HEK293 (cell line): ENCODE measurements around the gene ETF1.

ENCODE experiments used
- HIC1 ChIP-seq: fragments of 450-650 bp; formaldehyde crosslinking; IDR thresholded peaks from 2 replicates; pipeline ENCODE4 v1.5.1; 2016; ENCODE audit warnings: missing biosample characterization, missing genetic modification characterization
- HOXC10 ChIP-seq: sonication (generic); formaldehyde crosslinking; IDR thresholded peaks from 2 replicates; pipeline ENCODE4 v1.8.1; 2023; ENCODE audit warnings: mild to moderate bottlenecking, missing genetic modification reagents
- IKZF3 ChIP-seq: fragments of 450-650 bp; IDR thresholded peaks from 2 replicates; pipeline ENCODE4 v1.5.0; 2018; ENCODE audit warnings: missing biosample characterization, mild to moderate bottlenecking, missing genetic modification characterization, moderate library complexity
- KLF1 ChIP-seq: fragments of 450-650 bp; formaldehyde crosslinking; IDR thresholded peaks from 2 replicates; pipeline ENCODE4 v1.5.1; 2016; ENCODE audit warnings: missing biosample characterization, missing genetic modification characterization
- KLF10 ChIP-seq: fragments of 450-650 bp; IDR thresholded peaks from 2 replicates; pipeline ENCODE4 v1.5.1; 2018; ENCODE audit warnings: missing biosample characterization, mild to moderate bottlenecking, missing genetic modification characterization
- PRDM4 ChIP-seq: fragments of 450-650 bp; formaldehyde crosslinking; IDR thresholded peaks from 2 replicates; pipeline ENCODE4 v1.5.1; 2017; ENCODE audit warnings: missing biosample characterization, missing genetic modification characterization
- REPIN1 ChIP-seq: fragments of 450-650 bp; formaldehyde crosslinking; IDR thresholded peaks from 2 replicates; pipeline ENCODE4 v1.5.1; 2017; ENCODE audit warnings: missing biosample characterization, missing genetic modification characterization, low read depth
- REST ChIP-seq: fragments of 450-650 bp; formaldehyde crosslinking; IDR thresholded peaks from 2 replicates; pipeline ENCODE4 v1.5.1; 2016; ENCODE audit warnings: missing biosample characterization, missing genetic modification characterization
- ZBTB48 ChIP-seq: fragments of 450-650 bp; formaldehyde crosslinking; IDR thresholded peaks from 2 replicates; pipeline ENCODE4 v1.5.1; 2016; ENCODE audit warnings: missing biosample characterization, missing genetic modification characterization
- ZBTB7A ChIP-seq: fragments of 450-650 bp; formaldehyde crosslinking; IDR thresholded peaks from 2 replicates; pipeline ENCODE4 v1.5.1; 2016; ENCODE audit warnings: low read depth, missing biosample characterization, missing genetic modification characterization
- ZEB2 ChIP-seq: fragments of 450-650 bp; formaldehyde crosslinking; IDR thresholded peaks from 2 replicates; pipeline ENCODE4 v1.5.1; 2016; ENCODE audit warnings: missing biosample characterization, missing genetic modification characterization
- ZIC2 ChIP-seq: fragments of 450-650 bp; formaldehyde crosslinking; IDR thresholded peaks from 2 replicates; pipeline ENCODE4 v1.5.1; 2016; ENCODE audit warnings: missing biosample characterization, missing genetic modification characterization
- ZNF132 ChIP-seq: fragments of 450-650 bp; formaldehyde crosslinking; IDR thresholded peaks from 2 replicates; pipeline ENCODE4 v1.5.1; 2017; ENCODE audit warnings: missing biosample characterization, missing genetic modification characterization, borderline replicate concordance
- ZNF280D ChIP-seq: fragments of 450-650 bp; formaldehyde crosslinking; IDR thresholded peaks from 2 replicates; pipeline ENCODE4 v1.5.1; 2016; ENCODE audit warnings: missing biosample characterization, missing genetic modification characterization
- ZNF341 ChIP-seq: fragments of 450-650 bp; formaldehyde crosslinking; IDR thresholded peaks from 2 replicates; pipeline ENCODE4; 2016; ENCODE audit warnings: low read depth, missing biosample characterization, missing genetic modification characterization
- ZNF391 ChIP-seq: fragments of 450-650 bp; formaldehyde crosslinking; IDR thresholded peaks from 2 replicates; pipeline ENCODE4 v1.5.1; 2016; ENCODE audit warnings: low read depth, missing biosample characterization, missing genetic modification characterization, borderline replicate concordance
- ZNF394 ChIP-seq: fragments of 450-650 bp; formaldehyde crosslinking; IDR thresholded peaks from 2 replicates; pipeline ENCODE4 v1.5.1; 2016; ENCODE audit warnings: missing biosample characterization, missing genetic modification characterization, mild to moderate bottlenecking, moderate library complexity, borderline replicate concordance
- ZNF423 ChIP-seq: fragments of 450-650 bp; formaldehyde crosslinking; IDR thresholded peaks from 2 replicates; pipeline ENCODE4 v1.5.1; 2016; ENCODE audit warnings: missing biosample characterization, missing genetic modification characterization
- ZNF449 ChIP-seq: fragments of 450-650 bp; formaldehyde crosslinking; IDR thresholded peaks from 2 replicates; pipeline ENCODE4 v1.5.1; 2017; ENCODE audit warnings: missing biosample characterization, mild to moderate bottlenecking, missing genetic modification characterization, moderate library complexity
- ZNF501 ChIP-seq: fragments of 450-650 bp; formaldehyde crosslinking; IDR thresholded peaks from 2 replicates; pipeline ENCODE4 v1.5.1; 2016; ENCODE audit warnings: missing biosample characterization, missing genetic modification characterization
- ZNF548 ChIP-seq: fragments of 450-650 bp; formaldehyde crosslinking; IDR thresholded peaks from 2 replicates; pipeline ENCODE4 v1.5.1; 2016; ENCODE audit warnings: missing biosample characterization, missing genetic modification characterization
- ZNF610 ChIP-seq: fragments of 450-650 bp; formaldehyde crosslinking; IDR thresholded peaks from 2 replicates; pipeline ENCODE4 v1.5.1; 2016; ENCODE audit warnings: missing biosample characterization, missing genetic modification characterization, borderline replicate concordance
- ZNF623 ChIP-seq: fragments of 450-650 bp; formaldehyde crosslinking; IDR thresholded peaks from 2 replicates; pipeline ENCODE4 v1.5.1; 2016; ENCODE audit warnings: missing biosample characterization, missing genetic modification characterization
- ZNF701 ChIP-seq: fragments of 450-650 bp; formaldehyde crosslinking; IDR thresholded peaks from 2 replicates; pipeline ENCODE4 v1.5.1; 2016; ENCODE audit warnings: missing biosample characterization, missing genetic modification characterization
- ZNF830 ChIP-seq: fragments of 450-650 bp; IDR thresholded peaks from 2 replicates; pipeline ENCODE4 v1.5.0; 2018; ENCODE audit warnings: missing biosample characterization, missing genetic modification characterization, low read depth, mild to moderate bottlenecking, moderate library complexity
- ZNF837 ChIP-seq: fragments of 450-650 bp; formaldehyde crosslinking; IDR thresholded peaks from 2 replicates; pipeline ENCODE4 v1.5.1; 2016; ENCODE audit warnings: missing biosample characterization, missing genetic modification characterization

The ETF1 gene

GRCh38 chr5:138464008-138464387, 79.0 kb downstream of the ETF1 start (continued):
- TF ChIP-seq HIC1, result no peak
- TF ChIP-seq ZBTB48 (tag by site-specific recombination), result 0 out of 2 replicates have a peak, but pooled peaks have one; percentile 4
- TF ChIP-seq ZEB2 (tag by site-specific recombination), result peak; percentile 94
- 0 out of 2 replicates have a peak, but pooled peaks have one; percentile 63 for TF ChIP-seq ZNF391
- 0 out of 2 replicates have a peak, but pooled peaks have one; percentile 28 for TF ChIP-seq KLF1 (tag by site-specific recombination)
- peak; percentile 81 for TF ChIP-seq ZIC2 (tag by site-specific recombination)
- no peak for TF ChIP-seq ZNF701 (tag by site-specific recombination)
- peak; percentile 95; the same call in 1 of the 2 replicates for TF ChIP-seq IKZF3 (tag by site-specific recombination)
- peak; percentile 99 for TF ChIP-seq ZNF341 (tag by site-specific recombination)
- peak; percentile 54 for TF ChIP-seq ZNF610
- no peak for TF ChIP-seq ZNF623 (tag by site-specific recombination)
- no peak for TF ChIP-seq ZNF548 (tag by site-specific recombination)
- TF ChIP-seq ZNF132, result no peak
- no peak for TF ChIP-seq ZNF280D (tag by site-specific recombination)
- no peak for TF ChIP-seq ZNF837 (tag by site-specific recombination)
- no peak for TF ChIP-seq ZNF830 (tag by site-specific recombination)
- peak; percentile 73 for TF ChIP-seq ZNF501 (tag by site-specific recombination)
- TF ChIP-seq ZNF449 (tag by site-specific recombination), result peak; percentile 59; the same call in 1 of the 2 replicates
- TF ChIP-seq REPIN1, result no peak; the same call in 1 of the 2 replicates
- TF ChIP-seq KLF10 (tag by site-specific recombination), result peak; percentile 14; the same call in 1 of the 2 replicates
- TF ChIP-seq ZNF423, result peak; percentile 100
- TF ChIP-seq ZBTB7A (tag by site-specific recombination), result no peak; the same call in 1 of the 2 replicates
- 0 out of 2 replicates have a peak, but pooled peaks have one; percentile 48 for TF ChIP-seq PRDM4 (tag by site-specific recombination)
- peak; percentile 48 for TF ChIP-seq ZNF394
- TF ChIP-seq REST (tag by site-specific recombination), result no peak
- TF ChIP-seq HOXC10 (CRISPR knock-in tag), result no peak
